HG03457 (cell line): ENCODE results near the gene EBP.
"Not testable (repeated sequence)": the region's sequence is repeated elsewhere in the genome, so short reads cannot be mapped to it uniquely, and the experiment has no call there.

ENCODE experiments used
- ATAC-seq: cut with Tn5 transposase; IDR thresholded peaks from one replicate; pipeline ENCODE4 v1.9.1; 2021; ENCODE audit warnings: moderate number of reproducible peaks; ENCODE audit not compliant: unreplicated experiment

Gene EBP

DNA sequence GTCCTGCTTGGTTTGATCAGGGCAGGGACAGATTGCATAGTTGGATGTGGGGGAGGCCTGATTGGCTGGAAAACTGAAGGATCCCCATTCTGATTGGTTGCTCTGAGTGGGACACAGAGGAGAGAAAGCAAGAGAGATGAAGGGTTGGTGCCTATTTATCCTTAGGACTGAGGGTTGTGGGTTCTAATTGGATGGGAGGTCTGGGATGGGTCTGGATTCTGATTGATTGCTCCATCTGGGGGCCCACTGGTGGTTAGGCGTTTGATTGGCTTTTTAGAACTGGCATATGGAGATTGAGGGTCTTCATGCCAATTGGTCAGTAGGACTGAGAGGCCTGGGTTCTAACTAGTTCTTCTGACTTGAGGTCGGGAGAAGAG, 644 bp upstream of the EBP start:
- ATAC-seq = no peak

DNA sequence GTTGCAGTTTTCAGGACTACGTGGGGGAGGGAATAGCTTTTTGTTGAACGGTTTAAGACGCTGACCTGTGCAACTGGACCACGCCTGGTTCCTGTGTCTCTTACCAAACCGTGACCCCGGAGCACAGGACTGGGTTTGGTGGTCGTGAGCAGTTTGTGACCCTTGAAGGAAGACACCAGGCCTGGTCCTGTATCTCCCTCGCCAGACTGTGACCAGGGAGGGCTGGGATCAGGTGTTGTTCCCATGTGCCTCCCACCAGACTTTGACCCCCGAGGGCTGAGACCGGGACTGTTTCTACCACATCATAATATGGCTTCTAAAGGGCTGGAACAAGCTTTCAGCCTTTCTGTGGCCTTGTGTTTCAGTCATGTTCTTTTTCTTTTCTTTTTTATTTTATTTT, 683 bp downstream of the EBP start:
- ATAC-seq = no peak

DNA sequence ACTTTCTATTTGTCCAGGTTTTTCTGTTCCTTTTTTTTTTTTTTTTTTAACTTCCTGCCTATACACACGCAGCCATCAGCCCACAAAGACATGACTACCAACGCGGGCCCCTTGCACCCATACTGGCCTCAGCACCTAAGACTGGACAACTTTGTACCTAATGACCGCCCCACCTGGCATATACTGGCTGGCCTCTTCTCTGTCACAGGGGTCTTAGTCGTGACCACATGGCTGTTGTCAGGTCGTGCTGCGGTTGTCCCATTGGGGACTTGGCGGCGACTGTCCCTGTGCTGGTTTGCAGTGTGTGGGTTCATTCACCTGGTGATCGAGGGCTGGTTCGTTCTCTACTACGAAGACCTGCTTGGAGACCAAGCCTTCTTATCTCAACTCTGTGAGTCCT, 2.1 kb downstream of the EBP start:
- no peak for ATAC-seq

DNA sequence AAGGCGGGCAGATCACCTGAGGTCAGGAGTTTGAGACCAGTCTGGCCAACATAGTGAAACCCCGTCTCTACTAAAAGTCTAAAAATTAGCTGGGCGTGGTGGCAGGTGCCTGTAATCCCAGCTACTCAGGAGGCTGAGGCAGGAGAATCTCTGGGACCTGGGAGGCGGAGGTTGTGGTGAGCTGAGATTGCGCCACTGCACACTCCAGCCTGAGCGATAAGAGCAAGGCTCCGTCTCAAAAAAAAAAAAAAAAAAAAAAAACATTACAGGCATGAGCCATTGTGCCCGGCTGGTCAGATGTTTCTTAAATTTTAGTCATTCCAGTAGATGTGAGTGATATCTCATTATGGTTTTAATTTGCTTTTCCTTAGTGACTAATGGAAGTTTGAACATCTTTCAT, 4.2 kb downstream of the EBP start:
- ATAC-seq = not testable (repeated sequence)

DNA sequence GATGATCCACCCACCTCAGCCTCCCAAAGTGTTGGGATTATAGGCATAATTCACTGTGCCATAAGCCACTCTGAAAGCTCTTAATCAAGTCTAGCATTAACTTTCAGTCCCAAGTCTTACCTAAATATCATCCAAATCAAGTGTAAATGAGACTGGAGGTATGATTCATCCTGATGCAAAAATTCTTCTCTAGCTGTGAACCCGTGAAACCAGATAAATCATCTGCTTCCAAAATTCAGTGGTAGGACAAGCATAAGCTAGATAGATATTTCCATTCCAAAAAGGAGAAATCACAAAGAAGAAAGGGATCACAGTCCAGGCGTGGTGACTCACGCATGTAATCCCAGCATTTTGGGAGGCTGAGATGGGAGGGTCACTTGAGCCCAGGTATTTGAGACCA, 9.1 kb downstream of the EBP start:
- ATAC-seq = no peak

DNA sequence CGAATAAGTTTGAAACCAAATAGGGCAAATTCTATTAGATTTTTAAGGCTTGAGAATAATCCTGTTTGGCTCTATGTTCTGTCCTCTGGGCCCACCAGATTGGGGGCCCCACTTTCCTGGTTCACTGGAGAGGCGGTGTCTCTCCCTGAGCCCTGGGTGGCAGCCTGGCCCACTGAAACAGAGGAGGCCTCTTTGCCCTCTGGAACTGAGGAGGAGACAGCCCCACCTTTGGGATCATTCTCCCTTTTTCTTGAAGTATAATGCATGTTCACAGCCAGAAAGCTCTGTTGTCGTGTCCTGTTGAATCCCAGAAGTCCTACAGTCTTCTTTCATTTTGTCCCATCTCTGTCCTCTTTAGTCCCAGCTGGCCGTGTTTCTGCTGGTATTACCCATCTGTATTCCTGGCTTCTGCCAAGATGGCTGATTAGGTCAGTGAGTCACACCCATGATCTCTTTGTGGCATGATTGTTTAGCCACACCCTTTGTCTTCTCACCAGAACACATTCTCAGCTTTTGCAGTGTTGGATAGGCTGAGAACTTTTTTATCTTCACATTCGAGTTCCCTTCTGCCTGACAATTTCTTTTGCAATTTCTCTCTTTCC, 9.9 kb downstream of the EBP start:
- no peak for ATAC-seq

DNA sequence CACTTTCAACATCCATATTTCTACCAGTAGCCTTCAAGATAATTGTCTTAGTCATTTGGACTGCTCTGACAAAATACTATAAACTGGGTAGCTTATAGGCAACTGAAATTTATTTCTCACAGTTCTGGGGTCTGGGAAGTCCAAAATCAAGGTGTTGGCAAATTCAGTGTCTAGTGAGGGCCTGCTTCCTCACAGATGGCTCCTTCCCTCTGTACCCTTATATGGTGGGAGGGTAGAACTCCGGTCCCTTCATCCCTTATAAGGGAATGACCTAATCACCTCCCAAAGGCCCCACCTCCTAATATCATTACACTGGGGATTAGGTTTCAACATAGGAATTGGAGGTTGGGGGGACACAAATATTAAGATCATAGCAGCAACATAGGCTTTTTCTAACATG, 10.6 kb downstream of the EBP start:
- no peak for ATAC-seq

DNA sequence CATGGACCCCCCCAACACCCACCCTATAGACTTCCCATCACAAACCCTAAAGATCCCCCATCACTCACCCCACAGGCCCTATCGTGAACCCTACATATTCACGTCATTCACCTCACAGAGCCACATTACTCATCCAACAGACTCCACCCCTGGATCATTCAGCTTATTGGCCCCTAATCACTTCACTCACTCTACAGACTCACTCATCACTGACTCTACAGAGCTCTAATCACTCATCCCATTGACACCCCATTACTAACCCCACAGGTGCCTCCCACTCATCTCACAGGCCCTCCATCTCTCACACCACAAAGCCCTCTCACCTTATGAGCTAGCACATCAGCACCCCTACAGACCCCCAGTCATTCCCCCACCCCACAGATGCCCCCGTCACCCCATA, 11.6 kb downstream of the EBP start:
- ATAC-seq = no peak

DNA sequence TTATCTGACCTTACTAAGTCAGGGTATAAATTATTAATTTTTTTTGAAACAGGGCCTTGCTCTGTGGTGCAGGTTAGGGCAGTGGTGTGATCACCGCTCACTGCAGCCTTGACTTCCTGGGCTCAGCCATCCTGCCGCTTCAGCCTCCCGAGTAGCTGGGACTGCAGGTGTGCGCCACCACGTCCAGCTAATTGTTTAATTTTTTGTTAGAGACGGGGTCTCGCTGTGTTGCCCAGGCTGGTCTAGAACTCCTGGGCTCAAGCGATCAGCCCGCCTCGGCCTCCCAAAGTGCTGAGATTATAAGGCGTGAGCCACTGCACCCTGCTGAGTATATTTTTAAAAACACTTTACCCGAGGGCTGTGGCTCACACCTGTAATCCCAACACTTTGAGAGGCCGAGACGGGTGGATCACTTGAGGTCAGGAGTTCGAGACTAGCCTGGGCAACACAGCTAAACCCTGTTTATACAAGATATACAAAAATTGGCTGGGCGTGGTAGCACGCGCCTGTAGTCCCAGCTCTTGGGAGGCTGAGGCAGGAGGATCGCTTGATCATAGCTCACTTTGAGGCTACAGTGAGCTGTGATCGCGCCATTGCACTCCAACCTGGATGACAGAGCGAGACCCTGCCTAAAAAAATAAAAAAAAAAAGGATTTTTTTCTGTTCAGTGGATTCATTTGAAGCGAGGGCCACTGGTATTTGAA, 17.2 kb downstream of the EBP start:
- no peak for ATAC-seq

DNA sequence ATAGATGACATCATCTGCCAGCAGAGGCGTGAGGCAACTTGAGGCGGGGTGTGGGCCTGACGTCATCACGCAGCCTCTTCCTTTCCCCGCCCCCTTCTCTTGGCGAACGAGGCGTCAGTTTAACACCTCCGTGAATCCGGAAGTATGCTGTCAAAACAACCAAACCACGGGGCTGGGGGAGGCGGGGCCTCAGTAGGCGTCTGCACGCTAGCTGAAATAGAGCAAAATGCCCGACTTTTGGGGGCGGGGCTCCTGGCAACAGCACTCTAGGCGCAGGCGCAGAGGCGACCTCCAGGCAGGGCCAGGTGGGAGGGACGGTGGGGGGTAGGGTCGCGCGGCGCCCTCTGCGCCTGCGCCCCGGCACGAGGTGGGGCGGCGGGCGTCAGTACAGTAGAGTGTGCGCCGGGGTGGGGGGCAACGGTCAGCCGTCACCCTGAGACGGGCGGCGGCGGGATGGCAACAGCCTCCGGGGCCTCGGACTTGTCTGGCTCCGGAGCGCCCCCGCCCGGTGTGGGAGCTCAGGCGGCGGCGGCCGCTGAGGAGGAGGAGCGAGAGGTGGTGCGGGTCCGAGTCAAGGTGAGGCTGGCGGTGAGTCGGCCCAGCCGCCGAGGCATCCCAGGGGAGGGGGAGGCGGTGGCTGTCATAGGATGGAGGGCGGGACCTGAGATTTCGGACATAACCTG, 17.9 kb downstream of the EBP start, which contains the start of gene TBC1D25:
TBC1D25 (plus strand) TSS at position 370 of the 683 bp plus-strand sequence; CDS start at position 454, 84 bp downstream.
- peak; percentile 63 for ATAC-seq

DNA sequence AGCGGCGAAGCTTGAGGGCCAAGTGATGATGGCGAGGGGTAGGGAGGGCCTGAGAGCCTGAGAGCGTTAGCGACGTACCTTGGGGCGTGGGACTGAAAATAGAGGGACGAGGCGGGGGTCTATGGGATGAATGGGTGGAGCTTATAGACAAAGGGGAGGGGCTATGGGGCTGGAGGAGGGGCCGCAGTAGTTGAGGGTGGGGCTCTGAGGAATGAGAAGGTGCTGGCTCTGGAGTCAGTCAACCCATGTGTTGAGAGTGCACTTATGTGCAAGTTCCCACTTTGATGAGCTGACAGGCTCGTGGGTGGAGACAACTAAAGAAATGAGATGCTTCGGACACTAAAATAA, 18.4 kb downstream of the EBP start:
- no peak for ATAC-seq

DNA sequence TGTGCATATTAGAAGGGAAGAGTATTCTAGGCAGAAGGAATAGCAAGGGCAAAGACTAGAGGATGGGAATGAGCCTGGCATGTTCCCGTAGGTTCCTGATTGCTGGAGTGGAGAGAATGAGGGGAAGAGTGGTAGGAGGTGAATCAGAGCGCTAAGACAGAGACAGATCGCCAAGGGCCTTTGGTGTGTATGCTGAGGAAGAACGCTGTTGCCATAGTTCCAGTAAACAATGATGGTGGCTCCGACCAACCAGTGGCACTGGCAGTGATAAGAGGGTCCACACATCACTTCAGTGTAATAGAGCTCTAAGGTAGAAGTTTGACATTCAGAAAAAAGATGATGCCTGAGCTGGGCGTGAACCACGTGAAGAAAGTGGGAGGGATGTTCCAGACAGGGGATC, 18.9 kb downstream of the EBP start:
- ATAC-seq = no peak

DNA sequence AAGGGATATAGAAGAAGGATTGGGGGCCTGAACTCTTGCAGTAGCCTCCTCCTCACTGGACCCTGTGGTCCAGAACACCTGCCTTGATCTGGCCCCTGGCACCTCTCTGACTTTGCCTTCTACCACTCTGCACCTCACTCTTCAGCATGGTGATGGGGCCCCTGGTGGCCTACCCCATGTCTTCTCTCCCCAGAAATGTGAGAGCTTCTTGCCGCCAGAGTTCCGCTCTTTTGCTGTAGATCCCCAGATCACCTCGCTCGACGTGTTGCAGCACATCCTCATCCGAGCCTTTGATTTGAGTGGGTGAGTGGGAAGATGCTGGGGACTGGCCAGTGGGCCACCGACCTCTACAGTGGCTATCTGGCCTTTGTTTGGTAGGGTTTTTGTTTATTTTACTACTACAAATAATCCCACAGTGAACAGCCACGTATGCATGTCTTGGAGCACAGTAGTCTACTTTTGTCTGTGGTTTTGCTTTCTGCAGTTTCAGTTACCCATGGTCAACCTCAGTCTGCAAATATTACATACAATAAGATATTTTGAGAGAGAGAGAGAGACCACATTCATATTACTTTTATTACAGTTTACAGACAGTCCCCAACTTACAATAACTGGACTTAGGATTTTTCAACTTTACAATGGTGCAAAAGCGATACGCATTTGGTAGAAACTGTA, 19.7 kb downstream of the EBP start:
- no peak for ATAC-seq

DNA sequence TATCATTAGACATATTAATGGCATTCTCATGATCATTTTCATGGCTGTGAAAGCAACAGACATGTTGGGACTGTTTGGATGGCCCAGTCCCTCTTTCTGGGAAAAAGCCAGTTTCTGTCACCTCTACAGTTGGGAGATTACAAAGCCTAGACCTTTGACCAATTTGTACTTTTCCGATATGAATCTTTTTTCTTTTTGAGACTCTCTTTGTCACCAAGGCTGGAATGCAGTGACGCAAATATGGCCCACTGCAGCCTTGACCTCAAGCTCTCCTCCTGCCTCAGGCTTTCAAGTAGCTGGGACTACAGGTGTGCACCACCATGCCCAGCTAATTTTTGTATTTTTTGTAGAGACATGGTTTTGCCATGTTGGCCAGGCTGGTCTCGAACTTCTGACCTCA, 27.3 kb downstream of the EBP start:
- ATAC-seq = no peak

DNA sequence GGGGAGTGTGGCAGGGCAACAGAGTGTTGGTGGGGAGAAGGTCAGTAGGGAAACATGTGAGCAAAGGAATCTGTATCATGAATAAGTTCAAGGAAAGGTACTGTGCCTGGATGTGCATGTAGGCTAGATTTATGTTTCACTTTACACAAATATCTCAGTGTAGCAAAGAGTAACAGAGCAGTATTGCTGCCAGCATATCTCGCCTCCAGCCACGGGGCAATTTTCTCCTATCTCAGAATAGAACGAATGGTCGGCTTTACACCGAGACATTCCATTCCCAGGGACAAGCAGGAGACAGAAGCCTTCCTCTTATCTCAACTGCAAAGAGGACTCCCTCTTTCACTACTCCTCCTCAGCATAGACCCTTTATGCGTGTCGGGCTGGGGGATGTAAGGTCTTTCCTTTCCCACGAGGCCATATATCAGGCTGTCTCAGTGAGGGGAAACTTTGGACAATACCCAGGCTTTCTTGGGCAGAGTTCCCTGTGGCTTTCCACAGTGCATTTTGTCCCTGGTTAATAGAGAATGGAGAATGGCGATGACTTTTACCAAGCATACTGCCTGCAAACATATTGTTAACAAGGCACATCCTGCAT, 34.2 kb downstream of the EBP start:
- ATAC-seq = not testable (repeated sequence)

DNA sequence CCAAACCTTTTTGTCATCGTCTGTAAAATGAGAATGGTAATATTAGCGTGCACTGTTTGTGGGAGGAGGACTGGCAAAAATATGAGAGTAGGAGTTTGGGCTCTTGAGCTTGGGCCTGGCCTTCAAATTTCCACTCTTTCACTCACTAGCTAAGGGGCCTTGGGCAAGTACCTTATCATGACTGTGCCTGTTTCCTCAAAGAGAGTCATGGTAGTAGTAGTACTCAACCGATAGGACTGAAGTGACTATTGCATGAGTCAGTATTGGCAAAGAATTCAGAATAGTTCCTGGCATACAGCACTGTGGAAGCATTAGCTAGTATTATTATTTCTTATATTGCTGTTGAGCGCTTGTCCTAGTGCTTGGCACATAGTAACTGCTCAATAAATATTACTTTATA, 36.7 kb downstream of the EBP start:
- no peak for ATAC-seq

DNA sequence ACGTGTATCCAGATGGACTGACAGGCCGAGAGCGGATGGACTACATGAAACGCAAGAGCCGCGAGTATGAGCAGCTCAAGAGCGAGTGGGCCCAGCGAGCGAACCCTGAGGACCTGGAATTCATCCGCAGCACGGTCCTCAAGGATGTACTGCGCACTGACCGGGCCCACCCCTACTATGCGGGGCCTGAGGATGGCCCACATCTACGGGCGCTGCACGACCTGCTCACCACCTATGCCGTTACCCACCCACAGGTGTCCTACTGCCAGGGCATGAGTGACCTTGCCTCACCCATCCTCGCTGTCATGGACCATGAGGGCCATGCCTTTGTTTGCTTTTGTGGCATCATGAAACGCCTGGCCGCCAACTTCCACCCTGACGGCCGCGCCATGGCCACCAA, 38.0 kb downstream of the EBP start:
- ATAC-seq = no peak

DNA sequence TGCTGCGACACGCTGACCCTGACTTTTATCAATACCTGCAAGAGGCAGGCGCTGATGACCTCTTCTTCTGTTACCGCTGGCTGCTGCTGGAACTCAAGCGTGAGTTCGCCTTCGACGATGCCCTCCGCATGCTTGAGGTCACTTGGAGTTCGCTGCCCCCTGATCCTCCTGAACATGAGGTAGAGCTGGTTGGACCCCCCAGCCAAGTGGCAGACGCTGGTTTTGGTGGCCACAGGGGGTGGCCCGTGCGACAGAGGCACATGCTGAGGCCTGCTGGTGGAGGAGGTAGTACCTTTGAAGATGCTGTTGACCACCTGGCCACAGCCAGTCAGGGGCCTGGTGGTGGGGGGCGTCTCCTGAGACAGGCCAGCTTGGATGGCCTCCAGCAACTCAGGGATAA, 38.4 kb downstream of the EBP start:
- ATAC-seq = no peak

DNA sequence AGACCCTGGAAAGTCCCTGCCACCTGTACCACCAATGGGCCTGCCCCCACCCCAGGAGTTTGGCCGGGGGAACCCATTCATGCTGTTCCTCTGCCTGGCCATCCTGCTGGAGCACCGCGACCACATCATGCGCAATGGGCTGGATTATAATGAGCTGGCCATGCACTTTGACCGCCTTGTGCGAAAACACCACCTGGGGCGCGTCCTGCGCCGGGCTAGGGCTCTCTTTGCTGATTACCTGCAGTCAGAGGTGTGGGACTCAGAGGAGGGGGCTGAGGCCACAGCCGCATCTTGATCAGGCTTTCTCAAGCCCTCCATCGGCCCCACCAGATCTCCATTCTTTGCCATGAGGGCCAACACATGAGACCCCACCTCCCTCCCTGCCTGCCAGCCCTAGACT, 39.1 kb downstream of the EBP start:
- ATAC-seq = no peak

DNA sequence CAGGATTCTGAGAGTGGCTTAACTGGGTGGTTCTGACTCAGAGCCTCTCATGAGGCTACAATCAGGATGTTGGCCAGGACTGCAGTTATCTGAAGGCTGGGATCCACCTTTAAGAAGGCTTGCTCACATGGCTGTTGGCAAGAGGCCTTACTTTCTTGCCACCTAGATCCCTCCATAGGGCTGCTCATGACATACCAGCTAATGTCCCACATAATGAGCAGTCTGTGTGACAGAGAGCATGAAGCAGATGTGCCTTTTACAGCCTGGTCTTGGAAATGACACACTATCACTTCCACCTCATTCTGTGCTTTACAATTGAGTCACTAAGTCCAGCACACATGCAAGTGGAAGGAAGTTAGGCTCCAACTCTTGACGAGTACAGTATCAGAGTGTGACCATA, 48.4 kb downstream of the EBP start:
- ATAC-seq = no peak

DNA sequence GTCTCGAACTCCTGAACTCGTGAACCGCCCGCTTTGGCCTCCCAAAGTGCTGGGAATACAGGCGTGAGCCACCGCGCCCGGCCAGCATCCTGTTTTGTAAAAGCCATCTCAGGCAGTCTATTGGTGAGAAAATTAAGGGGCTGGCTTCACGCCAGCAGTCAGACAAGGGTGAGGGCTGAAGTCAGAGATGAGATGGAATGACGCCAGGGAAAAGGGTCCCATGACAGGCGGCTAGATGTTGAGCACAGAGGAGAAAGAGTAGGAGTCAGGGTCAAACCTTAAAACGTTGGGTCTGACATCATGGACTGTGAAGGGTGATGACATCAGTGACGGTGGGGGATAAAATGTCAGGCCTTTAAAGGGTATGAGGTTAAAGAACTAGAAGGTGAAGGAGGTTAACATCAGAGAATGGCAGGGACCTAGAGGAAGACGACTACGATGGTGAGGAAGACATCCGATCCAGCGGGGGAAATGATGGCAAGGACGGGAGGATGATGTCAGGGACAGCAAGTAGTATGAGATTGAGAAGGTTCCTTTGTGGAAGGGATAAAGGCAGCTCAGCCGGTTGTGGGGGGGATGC, 52.2 kb downstream of the EBP start:
- ATAC-seq = no peak
